Neural progenitor cell (in vitro differentiated cells): Measurements from ENCODE around the gene DNPH1. TPM values are rescaled to one million over a fixed set of nuclear protein-coding genes. Genes with fewer than 3 reads are reported as not detected.

Experiments
- DNase-seq: peaks from one replicate; pipeline ENCODE4 v3.0.0-alpha.2; 2016; ENCODE audit warnings: low spot score
- H2AFZ ChIP-seq: fragments of 200-600 bp; sonication (generic); replicated peaks from 2 replicates; pipeline ENCODE4 v1.6.1; 2016; ENCODE audit warnings: antibody characterized with exemption
- H3F3A ChIP-seq: fragments of 200-600 bp; sonication (generic); 2 replicates; pipeline ENCODE4 v1.6.1; 2016; ENCODE audit warnings: antibody characterized with exemption, low read depth
- H3K27ac ChIP-seq: fragments of 200-600 bp; sonication (generic); 2 replicates; pipeline ENCODE4 v1.5.1; 2016; ENCODE audit warnings: mild to moderate bottlenecking
- H3K27me3 ChIP-seq: fragments of 200-600 bp; sonication (generic); 2 replicates; pipeline ENCODE4 v1.6.1; 2016; ENCODE audit warnings: mild to moderate bottlenecking, moderate library complexity
- H3K36me3 ChIP-seq: fragments of 200-600 bp; sonication (generic); 2 replicates; pipeline ENCODE4 v1.5.1; 2016
- H3K4me1 ChIP-seq: fragments of 200-600 bp; sonication (generic); 2 replicates; pipeline ENCODE4 v1.6.1; 2016; ENCODE audit warnings: mixed run types
- H3K4me2 ChIP-seq: fragments of 200-600 bp; sonication (generic); 2 replicates; pipeline ENCODE4 v1.6.1; 2016
- H3K4me3 ChIP-seq: fragments of 200-600 bp; sonication (generic); 2 replicates; pipeline ENCODE4 v1.5.1; 2016
- H3K79me2 ChIP-seq: fragments of 200-600 bp; sonication (generic); 2 replicates; pipeline ENCODE4 v1.6.1; 2016; ENCODE audit warnings: low read depth
- H3K9ac ChIP-seq: fragments of 200-600 bp; sonication (generic); 2 replicates; pipeline ENCODE4 v1.6.1; 2016
- H3K9me3 ChIP-seq: fragments of 200-600 bp; sonication (generic); 2 replicates; pipeline ENCODE4 v1.5.1; 2016; ENCODE audit warnings: low read depth
- H4K20me1 ChIP-seq: fragments of 200-600 bp; sonication (generic); 2 replicates; pipeline ENCODE4 v1.6.1; 2016; ENCODE audit warnings: low read depth
- H3K27ac Mint-ChIP-seq: 3 replicates; pipeline ENCODE4 v1.8.0; 2021; ENCODE audit warnings: mixed read lengths
- H3K27me3 Mint-ChIP-seq: 2 replicates; pipeline ENCODE4 v1.8.0; 2022; ENCODE audit warnings: low read depth, mild to moderate bottlenecking, inconsistent platforms, moderate library complexity, mixed read lengths; ENCODE audit not compliant: insufficient read depth
- H3K36me3 Mint-ChIP-seq: 3 replicates; pipeline ENCODE4 v1.8.0; 2021; ENCODE audit warnings: mixed read lengths
- H3K4me1 Mint-ChIP-seq: 3 replicates; pipeline ENCODE4 v1.8.0; 2021; ENCODE audit warnings: mixed read lengths
- H3K4me3 Mint-ChIP-seq: 3 replicates; pipeline ENCODE4 v1.8.0; 2021; ENCODE audit warnings: mild to moderate bottlenecking, moderate library complexity, mixed read lengths
- H3K9me3 Mint-ChIP-seq: 3 replicates; pipeline ENCODE4 v1.8.0; 2020; ENCODE audit warnings: mixed read lengths
- EZH2 ChIP-seq: fragments of 200-600 bp; sonication (generic); IDR thresholded peaks from 2 replicates; pipeline ENCODE4 v1.6.1; 2017; ENCODE audit warnings: antibody characterized with exemption, mild to moderate bottlenecking, moderate library complexity
- EZH2phosphoT487 ChIP-seq: fragments of 200-600 bp; sonication (generic); IDR thresholded peaks from 2 replicates; pipeline ENCODE4 v1.6.1; 2017; ENCODE audit warnings: antibody characterized with exemption
- total RNA-seq: library from RNA; depleted of rRNA; stranded (reverse); fragments of >200 nt; gene quantifications from 2 replicates; pipeline ENCODE4 v1.2.3, GENCODE V29; 2015; ENCODE audit warnings: low replicate concordance
- TF ChIP-seq, protein P1 (sequence below): fragments of 200-600 bp; sonication (generic); IDR thresholded peaks from 2 replicates; pipeline ENCODE4 v1.5.1; 2017; ENCODE audit warnings: antibody characterized with exemption, mild to moderate bottlenecking

Gene DNPH1
- total RNA-seq, 1 donor from 2014 or later, result 25.2 TPM

DNA sequence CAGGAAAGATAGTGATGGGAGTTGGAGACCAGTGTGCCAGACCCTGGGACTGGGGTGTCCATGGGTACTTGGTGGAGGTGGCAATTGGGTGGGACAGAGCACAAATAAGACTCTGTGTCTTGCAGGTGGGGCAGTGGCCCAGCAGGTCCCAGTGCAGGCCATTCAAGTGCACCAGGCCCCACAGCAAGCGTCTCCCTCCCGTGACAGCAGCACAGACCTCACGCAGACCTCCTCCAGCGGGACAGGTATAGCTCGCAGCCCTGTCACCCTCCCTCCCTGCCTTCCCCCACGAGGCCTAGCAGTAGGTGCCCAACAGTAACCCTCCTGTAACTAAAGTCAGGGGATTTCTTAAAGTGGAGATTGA, 52.9 kb downstream of the DNPH1 start:
- TF ChIP-seq, protein P1, sequence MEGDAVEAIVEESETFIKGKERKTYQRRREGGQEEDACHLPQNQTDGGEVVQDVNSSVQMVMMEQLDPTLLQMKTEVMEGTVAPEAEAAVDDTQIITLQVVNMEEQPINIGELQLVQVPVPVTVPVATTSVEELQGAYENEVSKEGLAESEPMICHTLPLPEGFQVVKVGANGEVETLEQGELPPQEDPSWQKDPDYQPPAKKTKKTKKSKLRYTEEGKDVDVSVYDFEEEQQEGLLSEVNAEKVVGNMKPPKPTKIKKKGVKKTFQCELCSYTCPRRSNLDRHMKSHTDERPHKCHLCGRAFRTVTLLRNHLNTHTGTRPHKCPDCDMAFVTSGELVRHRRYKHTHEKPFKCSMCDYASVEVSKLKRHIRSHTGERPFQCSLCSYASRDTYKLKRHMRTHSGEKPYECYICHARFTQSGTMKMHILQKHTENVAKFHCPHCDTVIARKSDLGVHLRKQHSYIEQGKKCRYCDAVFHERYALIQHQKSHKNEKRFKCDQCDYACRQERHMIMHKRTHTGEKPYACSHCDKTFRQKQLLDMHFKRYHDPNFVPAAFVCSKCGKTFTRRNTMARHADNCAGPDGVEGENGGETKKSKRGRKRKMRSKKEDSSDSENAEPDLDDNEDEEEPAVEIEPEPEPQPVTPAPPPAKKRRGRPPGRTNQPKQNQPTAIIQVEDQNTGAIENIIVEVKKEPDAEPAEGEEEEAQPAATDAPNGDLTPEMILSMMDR, result no peak
- TF ChIP-seq EZH2phosphoT487, result no peak
- TF ChIP-seq EZH2, result no peak
- Histone ChIP-seq H4K20me1 (peaks cover 40% of the 10 kb centered on the region), H3K4me2 (no peak overlapping the region), H2AFZ (no peak overlapping the region), H3K4me3 (no peak overlapping the region), H3K9ac (no peak overlapping the region), H3K79me2 (peaks cover 41% of the 10 kb centered on the region), H3K27me3 (no peaks in the 10 kb centered on the region), H3K9me3 (no peaks in the 10 kb centered on the region), H3K36me3 (no peaks in the 10 kb centered on the region), H3K27ac (no peak overlapping the region), H3F3A (peaks cover 30% of the 10 kb centered on the region), H3K4me1 (peaks cover 16% of the 10 kb centered on the region)
- peak overlapping the region; percentile 60 for H3K27ac Mint-ChIP-seq
- peaks cover 5% of the 10 kb centered on the region for H3K27me3 Mint-ChIP-seq
- H3K4me3 Mint-ChIP-seq, result no peak overlapping the region
- peaks cover 17% of the 10 kb centered on the region for H3K36me3 Mint-ChIP-seq
- no peak for DNase-seq
- peaks cover 33% of the 10 kb centered on the region for H3K4me1 Mint-ChIP-seq
- no peaks in the 10 kb centered on the region for H3K9me3 Mint-ChIP-seq

DNA sequence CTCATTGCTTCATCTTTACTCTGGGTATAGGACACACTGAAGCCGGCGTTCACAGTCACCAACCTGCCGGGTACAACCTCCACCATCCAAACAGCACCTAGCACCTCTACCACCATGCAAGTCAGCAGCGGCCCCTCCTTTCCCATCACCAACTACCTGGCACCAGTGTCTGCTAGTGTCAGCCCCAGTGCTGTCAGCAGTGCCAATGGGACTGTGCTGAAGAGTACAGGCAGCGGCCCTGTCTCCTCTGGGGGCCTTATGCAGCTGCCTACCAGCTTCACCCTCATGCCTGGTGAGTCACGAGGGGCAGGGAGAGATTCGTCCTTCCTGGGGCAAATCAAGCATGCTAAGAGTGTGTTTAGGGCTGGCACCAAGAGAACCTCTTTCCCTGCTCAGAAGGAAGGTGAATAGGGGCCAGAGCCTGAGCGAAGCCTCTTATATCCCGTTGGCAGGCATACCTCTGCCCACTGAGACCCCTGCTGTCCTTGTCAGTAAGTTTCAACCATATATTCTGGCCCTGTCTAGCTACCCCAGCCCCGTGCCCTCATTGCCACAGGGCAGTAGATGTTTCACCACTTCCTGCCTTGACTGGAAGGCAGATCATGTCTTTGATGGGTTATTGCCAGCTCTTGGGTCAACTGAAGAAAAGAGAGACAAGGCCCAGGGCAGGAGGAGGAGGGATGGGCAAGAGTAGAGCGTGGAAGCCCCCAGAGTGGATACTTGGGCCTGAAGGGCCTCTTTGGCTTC, 53.4 kb downstream of the DNPH1 start:
- Mint-ChIP-seq H3K4me3 (no peak overlapping the region), H3K4me1 (peaks cover 29% of the 10 kb centered on the region), H3K9me3 (no peaks in the 10 kb centered on the region), H3K27ac (peak overlapping the region; percentile 60), H3K27me3 (peaks cover 5% of the 10 kb centered on the region), H3K36me3 (peaks cover 17% of the 10 kb centered on the region)
- Histone ChIP-seq H3F3A (peaks cover 25% of the 10 kb centered on the region), H3K4me1 (peaks cover 16% of the 10 kb centered on the region), H3K27ac (no peak overlapping the region), H3K4me3 (no peak overlapping the region), H3K9ac (no peak overlapping the region), H3K4me2 (no peak overlapping the region), H2AFZ (no peak overlapping the region), H3K9me3 (no peaks in the 10 kb centered on the region), H3K79me2 (peaks cover 41% of the 10 kb centered on the region), H4K20me1 (peaks cover 40% of the 10 kb centered on the region), H3K27me3 (no peaks in the 10 kb centered on the region), H3K36me3 (no peaks in the 10 kb centered on the region)
- no peak for TF ChIP-seq EZH2phosphoT487
- TF ChIP-seq EZH2, result no peak
- TF ChIP-seq, protein P1, result no peak
- no peak for DNase-seq

Other genes with a start within 250 kb of the DNPH1 start
- 75.0 and 103 TPM in 2 replicates for gene PPP2R5D, start 244.9 kb downstream of the DNPH1 start, total RNA-seq
- gene MEA1, start 215.5 kb downstream of the DNPH1 start, total RNA-seq, result 73.1 and 88.3 TPM in 2 replicates
- 122 and 165 TPM in 2 replicates for gene KLHDC3, start 215.2 kb downstream of the DNPH1 start, total RNA-seq
- 77.8 and 93.3 TPM in 2 replicates for gene RRP36, start 207.9 kb downstream of the DNPH1 start, total RNA-seq
- gene CUL7, start 175.6 kb downstream of the DNPH1 start, total RNA-seq, result 23.1 and 43.7 TPM in 2 replicates
- 20.7 and 31.7 TPM in 2 replicates for gene MRPL2, start 170.0 kb downstream of the DNPH1 start, total RNA-seq
- gene KLC4, start 169.8 kb downstream of the DNPH1 start, total RNA-seq, result 12.6 and 28.2 TPM in 2 replicates
- gene PTK7, start 153.2 kb downstream of the DNPH1 start, total RNA-seq, result 68.0 and 155 TPM in 2 replicates
- gene SRF, start 58.2 kb downstream of the DNPH1 start, total RNA-seq, result 15.0 and 35.6 TPM in 2 replicates
- gene CUL9, start 47.3 kb downstream of the DNPH1 start, total RNA-seq, result 14.1 and 25.9 TPM in 2 replicates
- gene TTBK1, start 14.0 kb upstream of the DNPH1 start, total RNA-seq, result 1.7 and 3.2 TPM in 2 replicates
- not detected in 2 replicates for gene SLC22A7, start 68.8 kb upstream of the DNPH1 start, total RNA-seq
- 21.3 and 35.4 TPM in 2 replicates for gene CRIP3, start 79.3 kb upstream of the DNPH1 start, total RNA-seq
- 17.6 TPM in 2 replicates for gene ZNF318, start 140.2 kb upstream of the DNPH1 start, total RNA-seq
- gene ABCC10, start 198.1 kb upstream of the DNPH1 start, total RNA-seq, result 10.1 and 14.6 TPM in 2 replicates
- gene DLK2, start 226.1 kb upstream of the DNPH1 start, total RNA-seq, result 1.1 TPM in 1 of 2 replicates, not detected in the other
- 12.9 and 31.4 TPM in 2 replicates for gene TJAP1, start 248.1 kb upstream of the DNPH1 start, total RNA-seq